ENCODE data around the gene SMIM41.
A peak's percentile ranks its signal among the peaks of the same experiment; 100 is the strongest.

Gene SMIM41

DNA sequence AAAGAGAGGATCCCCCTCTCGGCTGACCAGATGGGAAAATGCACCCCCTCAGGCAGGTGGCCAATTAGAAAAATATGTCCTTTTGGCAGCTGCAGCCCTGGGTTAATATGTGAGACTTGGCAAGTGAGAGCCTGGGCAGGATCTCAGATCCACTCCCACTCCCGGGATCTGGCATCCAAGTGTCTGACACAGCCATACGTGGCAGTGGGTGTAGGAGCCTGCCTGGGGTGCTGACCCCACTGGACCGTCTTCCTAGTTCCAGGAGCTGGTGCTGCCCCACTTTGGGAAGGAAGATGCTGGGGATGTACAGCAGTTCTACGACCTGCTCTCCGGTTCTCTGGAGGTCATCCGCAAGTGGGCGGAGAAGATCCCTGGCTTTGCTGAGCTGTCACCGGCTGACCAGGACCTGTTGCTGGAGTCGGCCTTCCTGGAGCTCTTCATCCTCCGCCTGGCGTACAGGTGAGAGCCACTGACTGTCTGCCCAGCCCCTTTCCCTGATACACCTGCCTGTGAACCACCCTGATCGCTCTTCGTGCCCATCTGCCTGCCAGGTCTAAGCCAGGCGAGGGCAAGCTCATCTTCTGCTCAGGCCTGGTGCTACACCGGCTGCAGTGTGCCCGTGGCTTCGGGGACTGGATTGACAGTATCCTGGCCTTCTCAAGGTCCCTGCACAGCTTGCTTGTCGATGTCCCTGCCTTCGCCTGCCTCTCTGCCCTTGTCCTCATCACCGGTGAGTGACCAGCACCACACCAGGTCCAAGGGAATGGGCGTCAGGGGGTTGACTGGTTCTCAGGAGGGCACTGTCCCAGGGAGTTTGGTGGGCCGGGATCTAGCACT is 22.5 kb upstream of the SMIM41 start:
- Mint-ChIP-seq H3K4me3 (no peak overlapping the region), H3K27ac (no peak overlapping the region), H3K4me1 (ENCODE audit: low read depth) (peaks cover 15% of the 10 kb centered on the region), H3K27me3 (no peaks in the 10 kb centered on the region), H3K36me3 (no peaks in the 10 kb centered on the region), H3K9me3 (ENCODE audit: low read depth) (no peaks in the 10 kb centered on the region)

DNA sequence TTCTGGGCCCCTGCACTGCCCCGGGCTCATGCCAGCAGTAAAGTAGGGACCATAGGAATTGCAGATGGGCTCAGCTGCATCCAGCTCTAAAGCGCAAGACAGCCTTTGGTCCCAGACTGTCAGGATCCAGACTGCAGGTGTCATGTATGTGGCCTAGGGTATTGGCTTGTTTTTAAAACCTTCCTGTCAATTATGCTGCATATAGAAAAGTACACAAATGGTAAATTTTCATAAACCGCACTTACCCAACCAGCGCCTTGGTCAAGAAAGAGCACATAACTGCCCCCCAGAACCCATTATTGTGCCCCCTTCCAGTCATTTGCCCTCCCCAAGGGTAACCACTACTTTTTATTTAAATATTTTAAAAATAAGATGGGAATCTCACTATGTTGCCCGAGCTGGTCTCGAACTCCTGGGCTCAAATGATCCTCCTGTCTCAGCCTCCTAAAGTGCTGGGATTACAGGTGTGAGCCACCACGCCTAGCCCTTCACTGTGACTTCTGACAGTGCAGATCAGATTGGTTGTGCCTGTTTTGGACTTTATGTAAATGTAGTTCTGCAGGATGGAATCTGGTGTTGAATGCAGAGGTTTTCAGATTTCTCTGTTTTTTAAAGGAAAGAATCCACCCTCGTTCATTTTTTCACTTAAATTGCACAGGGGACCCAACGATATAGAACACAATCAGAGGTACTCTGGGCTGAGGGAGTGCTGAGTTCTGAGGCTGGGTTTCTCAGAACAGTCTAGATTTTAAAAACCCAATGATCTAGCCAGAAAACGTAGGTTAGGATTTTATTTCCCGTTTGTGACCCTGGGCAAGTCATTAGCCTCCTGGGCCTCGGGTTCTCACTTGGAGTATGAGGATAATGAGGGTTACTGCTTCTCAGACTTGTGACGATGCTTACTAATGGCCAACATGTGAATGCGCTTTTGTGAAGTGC is 21.6 kb upstream of the SMIM41 start:
- H3K27me3 Mint-ChIP-seq: no peaks in the 10 kb centered on the region
- no peaks in the 10 kb centered on the region for H3K9me3 Mint-ChIP-seq (ENCODE audit: low read depth)
- H3K36me3 Mint-ChIP-seq: no peaks in the 10 kb centered on the region
- no peak overlapping the region for H3K4me3 Mint-ChIP-seq
- H3K27ac Mint-ChIP-seq: no peak overlapping the region
- H3K4me1 Mint-ChIP-seq (ENCODE audit: low read depth): peaks cover 8% of the 10 kb centered on the region

DNA sequence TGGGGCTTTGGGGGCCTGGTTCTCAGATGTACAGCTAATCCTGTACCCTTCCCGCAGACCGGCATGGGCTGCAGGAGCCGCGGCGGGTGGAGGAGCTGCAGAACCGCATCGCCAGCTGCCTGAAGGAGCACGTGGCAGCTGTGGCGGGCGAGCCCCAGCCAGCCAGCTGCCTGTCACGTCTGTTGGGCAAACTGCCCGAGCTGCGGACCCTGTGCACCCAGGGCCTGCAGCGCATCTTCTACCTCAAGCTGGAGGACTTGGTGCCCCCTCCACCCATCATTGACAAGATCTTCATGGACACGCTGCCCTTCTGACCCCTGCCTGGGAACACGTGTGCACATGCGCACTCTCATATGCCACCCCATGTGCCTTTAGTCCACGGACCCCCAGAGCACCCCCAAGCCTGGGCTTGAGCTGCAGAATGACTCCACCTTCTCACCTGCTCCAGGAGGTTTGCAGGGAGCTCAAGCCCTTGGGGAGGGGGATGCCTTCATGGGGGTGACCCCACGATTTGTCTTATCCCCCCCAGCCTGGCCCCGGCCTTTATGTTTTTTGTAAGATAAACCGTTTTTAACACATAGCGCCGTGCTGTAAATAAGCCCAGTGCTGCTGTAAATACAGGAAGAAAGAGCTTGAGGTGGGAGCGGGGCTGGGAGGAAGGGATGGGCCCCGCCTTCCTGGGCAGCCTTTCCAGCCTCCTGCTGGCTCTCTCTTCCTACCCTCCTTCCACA is 20.7 kb upstream of the SMIM41 start:
- Mint-ChIP-seq H3K36me3 (no peaks in the 10 kb centered on the region), H3K4me3 (no peak overlapping the region), H3K27me3 (no peaks in the 10 kb centered on the region), H3K9me3 (ENCODE audit: low read depth) (no peaks in the 10 kb centered on the region), H3K27ac (no peak overlapping the region), H3K4me1 (ENCODE audit: low read depth) (peaks cover 2% of the 10 kb centered on the region)

DNA sequence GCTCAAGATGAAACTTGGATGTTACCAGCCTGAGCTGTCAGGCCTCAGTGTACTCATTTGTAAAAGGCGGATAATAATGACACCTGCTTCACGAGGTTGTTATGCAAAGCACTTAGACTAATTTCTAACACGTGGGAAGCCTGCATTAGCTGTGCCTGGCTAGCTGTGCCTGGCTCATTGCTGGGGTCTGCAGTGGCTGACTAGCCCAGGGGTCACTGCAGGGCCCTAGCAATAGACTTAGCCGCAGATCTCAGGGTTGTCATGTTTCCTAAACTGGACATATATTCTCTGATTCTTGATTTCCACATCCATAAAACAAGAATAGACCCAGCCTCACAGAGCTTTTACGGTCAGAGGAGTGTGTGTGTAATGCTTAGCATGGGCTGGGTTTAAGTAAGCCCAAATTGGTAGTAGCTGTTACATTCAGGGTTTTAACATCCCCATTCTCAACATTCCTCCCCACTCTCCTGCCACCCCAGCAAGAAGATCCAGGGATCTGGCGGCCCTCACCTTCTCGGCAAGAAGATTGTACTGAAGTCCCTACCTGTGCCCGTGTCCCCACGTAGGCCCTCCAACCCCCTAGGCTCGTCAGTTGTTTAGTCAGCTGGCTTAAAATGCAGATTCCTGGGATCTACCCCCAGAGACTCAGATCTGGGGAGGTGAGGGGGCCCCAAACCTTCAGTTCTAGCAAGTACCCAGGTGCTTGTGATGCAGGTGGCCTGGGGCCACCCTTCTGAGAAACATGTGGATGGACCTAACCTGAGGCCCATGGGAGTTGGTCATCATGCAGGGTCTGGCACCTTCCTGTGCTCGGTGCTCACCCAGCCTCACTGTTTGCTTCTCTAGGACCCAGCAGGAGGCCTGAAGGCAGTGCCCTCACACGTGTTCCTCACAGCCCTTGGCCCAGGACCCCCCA is 19.7 kb upstream of the SMIM41 start:
- Mint-ChIP-seq H3K27ac (peak overlapping the region; percentile 28), H3K36me3 (no peaks in the 10 kb centered on the region), H3K27me3 (no peaks in the 10 kb centered on the region), H3K4me1 (ENCODE audit: low read depth) (peaks cover 2% of the 10 kb centered on the region), H3K9me3 (ENCODE audit: low read depth) (no peaks in the 10 kb centered on the region), H3K4me3 (no peak overlapping the region)

DNA sequence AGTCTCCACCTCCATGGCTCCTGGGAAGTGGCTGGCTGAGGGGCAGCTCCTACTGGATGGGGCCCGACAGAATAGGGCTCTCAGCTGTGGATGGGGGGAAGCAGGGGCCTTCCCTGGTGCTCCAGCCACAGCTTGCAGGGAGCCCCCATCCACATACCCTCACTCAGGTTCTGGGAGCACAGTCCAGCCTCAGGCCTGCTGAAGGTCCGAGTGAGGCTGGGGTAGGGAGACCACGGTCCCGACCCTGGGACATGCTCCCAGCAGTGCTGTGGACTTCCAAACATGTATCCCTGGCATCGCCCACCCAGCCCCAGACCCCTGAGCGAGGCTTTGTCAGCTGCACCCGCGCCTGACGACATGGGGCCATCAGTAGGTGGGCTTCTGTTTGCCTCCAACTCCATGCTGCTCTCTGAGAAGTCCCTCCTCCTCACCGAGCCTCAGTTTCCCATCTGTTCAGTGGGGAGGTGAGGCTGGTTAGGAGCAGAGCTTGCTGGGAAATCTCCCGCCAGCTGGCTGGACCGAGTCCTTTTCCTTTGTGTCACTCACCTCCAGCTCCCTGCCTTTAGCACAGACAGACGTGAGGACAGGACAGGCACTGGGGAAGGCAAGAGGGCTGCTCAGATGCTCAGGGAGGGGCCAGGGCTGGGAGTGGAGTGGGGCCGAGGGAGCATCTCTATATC is 18.9 kb upstream of the SMIM41 start:
- no peak overlapping the region for H3K27ac Mint-ChIP-seq

DNA sequence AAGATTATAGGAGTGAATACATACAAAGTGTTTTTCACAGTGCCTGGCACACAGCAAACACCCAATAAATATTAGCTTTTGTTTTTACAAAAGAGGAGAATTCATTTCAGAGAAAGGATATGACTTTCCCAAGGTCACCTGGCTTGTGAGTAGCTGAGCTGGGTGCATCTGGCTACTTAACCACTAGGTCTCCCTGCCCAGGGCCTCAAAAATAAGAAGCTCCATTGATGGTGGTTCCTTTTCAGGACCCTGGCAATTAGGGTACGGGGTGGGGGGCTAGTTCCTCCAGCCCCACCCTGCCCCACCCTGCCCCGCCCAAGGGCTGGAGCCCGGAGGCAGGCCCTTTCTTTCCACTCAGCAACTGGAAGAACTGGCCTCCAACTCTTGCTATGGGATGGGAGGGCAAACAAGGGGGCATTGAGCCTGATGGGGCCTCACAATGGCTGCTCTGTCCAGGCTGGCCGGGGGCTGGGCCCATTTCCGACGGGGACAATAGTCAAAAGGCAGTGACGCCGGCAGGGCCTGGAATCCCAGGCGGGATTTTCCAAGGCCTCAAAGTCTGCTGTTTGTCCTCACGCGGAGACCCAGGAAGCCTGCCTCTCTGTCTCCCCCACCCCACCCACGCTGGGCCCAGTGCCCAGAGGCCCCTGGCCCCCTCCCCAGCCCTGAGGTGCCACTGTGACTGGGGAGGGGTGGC is 17.9 kb upstream of the SMIM41 start:
- H3K4me3 Mint-ChIP-seq: no peak overlapping the region
- H3K27ac Mint-ChIP-seq: no peak overlapping the region
- H3K36me3 Mint-ChIP-seq: no peaks in the 10 kb centered on the region
- H3K4me1 Mint-ChIP-seq (ENCODE audit: low read depth): no peaks in the 10 kb centered on the region
- H3K27me3 Mint-ChIP-seq: no peaks in the 10 kb centered on the region
- no peaks in the 10 kb centered on the region for H3K9me3 Mint-ChIP-seq (ENCODE audit: low read depth)

More for the DNA sequence above, 18.9 kb upstream of the SMIM41 start:
- Mint-ChIP-seq H3K9me3 (ENCODE audit: low read depth) (no peaks in the 10 kb centered on the region), H3K4me3 (no peak overlapping the region), H3K27me3 (no peaks in the 10 kb centered on the region), H3K36me3 (no peaks in the 10 kb centered on the region), H3K4me1 (ENCODE audit: low read depth) (peaks cover 2% of the 10 kb centered on the region)

DNA sequence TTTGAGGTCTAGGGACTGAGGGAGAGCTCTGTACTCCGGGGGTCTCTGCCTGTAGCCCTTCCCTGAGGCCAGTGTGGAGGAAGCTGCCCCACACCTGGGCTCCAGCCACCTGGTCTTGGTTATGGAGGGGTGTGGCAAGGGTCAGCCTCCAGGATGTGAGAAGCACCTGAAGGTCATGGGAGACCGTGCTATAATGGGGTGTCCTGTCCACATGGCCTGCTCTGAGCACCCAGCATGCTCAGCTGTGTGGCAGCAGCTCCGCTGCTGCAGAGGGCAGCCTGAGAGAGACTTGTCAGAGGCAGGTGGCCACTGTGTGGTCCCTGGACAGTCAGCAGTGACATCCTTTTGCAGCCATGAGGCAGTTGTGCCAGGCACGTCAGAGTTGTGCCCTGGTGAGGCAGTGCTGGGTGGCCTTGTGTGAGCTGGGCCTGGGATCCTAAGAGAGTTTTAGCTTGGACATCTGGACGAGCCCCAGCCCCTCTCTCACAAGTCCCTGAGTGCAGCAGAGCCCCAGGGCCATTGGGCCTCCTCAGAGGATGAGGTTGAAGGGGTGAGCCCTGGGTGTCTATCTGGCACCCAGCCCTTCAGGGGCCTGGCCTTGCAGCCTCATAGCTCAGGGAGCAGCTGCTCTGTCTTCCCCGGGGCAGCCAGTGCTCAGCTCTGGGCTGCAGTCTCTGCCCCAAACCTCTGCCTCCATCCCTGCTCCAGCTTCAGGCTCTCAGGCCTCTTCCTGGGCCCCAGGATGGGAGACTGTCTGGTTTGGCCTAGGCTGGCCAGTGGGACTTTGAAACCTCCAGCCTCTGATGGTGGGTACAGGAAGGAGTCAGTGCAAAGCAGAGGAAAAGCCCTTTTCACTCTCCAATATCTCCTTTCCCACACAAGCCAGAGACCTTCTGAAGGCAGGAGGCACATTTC is 17.1 kb upstream of the SMIM41 start:
- no peaks in the 10 kb centered on the region for H3K27me3 Mint-ChIP-seq
- H3K4me3 Mint-ChIP-seq: no peak overlapping the region
- H3K27ac Mint-ChIP-seq: no peak overlapping the region
- no peaks in the 10 kb centered on the region for H3K4me1 Mint-ChIP-seq (ENCODE audit: low read depth)
- H3K36me3 Mint-ChIP-seq: no peaks in the 10 kb centered on the region
- H3K9me3 Mint-ChIP-seq (ENCODE audit: low read depth): no peaks in the 10 kb centered on the region

DNA sequence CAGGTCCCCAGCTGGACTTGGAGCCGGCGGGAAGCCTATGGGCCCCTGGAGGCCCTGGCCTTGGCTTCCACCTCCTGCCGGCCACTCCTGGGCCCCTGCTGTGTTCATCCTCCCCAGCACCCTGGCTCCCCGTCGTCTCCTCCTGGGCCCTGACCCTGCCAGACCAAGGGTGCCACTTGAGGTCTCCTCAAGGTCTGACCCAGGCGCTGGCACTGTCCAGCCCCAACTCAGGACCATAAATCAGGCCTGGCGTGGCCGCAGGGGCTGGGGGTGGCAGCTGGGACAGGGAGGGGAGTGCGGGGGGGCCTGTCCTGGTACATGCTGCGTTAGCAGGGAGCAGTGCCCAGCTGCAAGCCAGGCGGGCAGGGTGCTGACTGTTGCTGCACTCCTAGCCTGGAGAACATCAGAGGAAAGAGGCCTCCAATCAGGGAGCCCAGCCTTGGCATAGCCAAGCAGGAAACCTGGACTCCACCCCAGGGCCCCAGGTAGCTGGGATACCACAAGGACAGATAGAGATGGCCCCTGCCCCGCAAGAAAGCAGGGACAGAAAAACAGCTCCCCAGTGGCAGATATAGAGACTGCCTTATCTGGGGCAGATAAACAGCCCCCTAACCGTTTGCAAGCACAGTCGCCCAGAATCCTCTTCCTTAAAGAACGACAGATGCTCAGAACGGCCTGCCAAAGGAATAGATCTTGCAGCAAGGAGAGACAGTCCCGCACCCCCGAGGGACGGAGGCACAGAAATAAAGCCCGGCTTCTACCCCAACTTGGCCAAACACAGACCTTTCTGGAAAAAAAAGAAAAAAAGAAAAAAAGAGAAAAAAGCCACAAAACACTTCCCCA is 16.2 kb upstream of the SMIM41 start:
- Mint-ChIP-seq H3K36me3 (no peaks in the 10 kb centered on the region), H3K4me1 (ENCODE audit: low read depth) (no peaks in the 10 kb centered on the region), H3K27me3 (no peaks in the 10 kb centered on the region), H3K4me3 (no peak overlapping the region), H3K27ac (no peak overlapping the region), H3K9me3 (ENCODE audit: low read depth) (no peaks in the 10 kb centered on the region)

DNA sequence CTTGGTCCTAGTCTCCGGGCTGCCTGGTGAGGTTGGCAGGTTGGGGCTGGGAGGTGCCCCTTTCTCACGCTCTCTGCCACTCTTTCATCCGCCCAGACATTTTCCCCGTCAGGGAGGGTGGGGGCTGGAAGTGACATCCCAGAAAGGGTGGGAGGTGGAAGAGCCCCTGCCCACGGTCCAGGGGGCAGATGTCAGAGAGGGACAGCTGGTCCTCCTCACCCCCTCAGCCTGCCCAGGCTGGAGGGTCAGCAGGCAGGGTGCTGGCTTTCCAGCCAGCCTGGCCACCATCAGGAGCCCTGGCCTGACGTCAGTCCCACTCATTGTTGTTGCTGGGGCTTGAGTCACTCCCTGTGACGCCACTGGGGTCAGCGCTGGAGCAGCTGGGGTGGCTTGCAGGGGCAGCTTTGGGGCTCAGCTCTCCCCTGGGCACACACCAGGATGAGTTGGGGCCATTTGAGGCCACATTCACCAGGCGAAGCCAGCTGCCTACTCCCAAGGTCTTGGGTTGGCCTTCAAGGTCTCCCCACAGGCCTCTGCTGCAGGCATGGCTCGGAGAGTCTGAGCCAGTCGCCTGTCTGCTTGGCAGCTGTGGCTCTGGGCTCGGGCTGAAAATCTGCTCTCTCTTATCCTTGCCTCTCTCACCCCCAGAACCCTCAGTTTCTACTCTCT is 15.4 kb upstream of the SMIM41 start:
- Mint-ChIP-seq H3K27ac (no peak overlapping the region), H3K36me3 (no peaks in the 10 kb centered on the region), H3K9me3 (ENCODE audit: low read depth) (no peaks in the 10 kb centered on the region), H3K4me3 (no peak overlapping the region), H3K4me1 (ENCODE audit: low read depth) (peaks cover 2% of the 10 kb centered on the region), H3K27me3 (no peaks in the 10 kb centered on the region)

DNA sequence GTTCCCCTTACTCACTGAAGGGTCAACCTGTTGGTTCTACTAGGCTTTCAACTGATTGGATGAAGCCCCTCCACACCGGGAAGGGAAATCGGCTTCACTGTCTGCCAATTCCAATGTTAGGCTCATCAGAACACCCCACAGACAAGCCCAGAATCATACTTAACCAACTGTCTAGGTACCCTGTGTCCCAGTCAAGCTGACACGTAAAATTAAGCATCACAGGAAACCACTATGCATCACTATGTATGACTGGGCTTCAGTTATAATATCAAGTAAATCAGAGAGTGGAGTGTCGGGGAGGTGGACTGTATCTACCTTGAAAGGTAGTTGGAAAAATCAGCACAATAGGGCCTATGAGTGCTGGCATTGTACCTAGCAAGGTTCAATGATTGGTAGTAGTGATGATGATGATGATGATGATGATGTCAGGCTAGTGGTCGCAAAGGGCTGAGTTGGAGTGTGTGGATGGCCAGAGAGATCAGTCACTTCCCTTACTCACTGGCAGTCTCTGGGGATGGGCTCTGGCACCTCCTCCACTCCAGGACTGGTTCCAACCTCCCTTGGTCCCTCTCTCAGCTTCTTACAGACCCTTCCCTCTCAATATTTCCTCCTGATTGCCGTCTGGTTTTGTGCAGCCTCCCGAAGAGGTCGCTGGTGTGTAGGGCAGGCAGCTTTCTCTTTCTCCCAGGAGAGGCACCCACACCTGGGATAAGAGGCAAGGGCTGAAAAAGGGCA is 13.0 kb upstream of the SMIM41 start:
- Mint-ChIP-seq H3K27ac (no peak overlapping the region), H3K4me1 (ENCODE audit: low read depth) (peaks cover 19% of the 10 kb centered on the region), H3K9me3 (ENCODE audit: low read depth) (no peaks in the 10 kb centered on the region), H3K4me3 (no peak overlapping the region), H3K36me3 (no peaks in the 10 kb centered on the region), H3K27me3 (no peaks in the 10 kb centered on the region)

DNA sequence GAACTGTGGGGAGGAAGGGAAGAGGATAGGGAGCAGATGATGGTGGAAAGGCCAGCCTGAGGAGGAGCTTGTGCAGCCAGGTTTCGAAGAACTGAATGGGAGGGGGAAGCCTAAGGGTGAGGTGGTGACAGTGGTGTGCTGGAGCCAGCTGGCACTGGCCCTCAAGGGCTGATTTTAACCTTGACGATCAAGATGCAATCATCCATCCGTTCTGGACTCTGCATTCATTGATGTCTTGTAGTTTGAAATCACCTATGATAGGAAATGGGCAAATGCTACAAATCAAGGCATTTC is 12.5 kb upstream of the SMIM41 start:
- Mint-ChIP-seq H3K4me1 (ENCODE audit: low read depth) (peaks cover 23% of the 10 kb centered on the region), H3K27ac (no peak overlapping the region), H3K4me3 (no peak overlapping the region), H3K27me3 (no peaks in the 10 kb centered on the region), H3K36me3 (no peaks in the 10 kb centered on the region), H3K9me3 (ENCODE audit: low read depth) (no peaks in the 10 kb centered on the region)

All from activated naive CD8-positive, alpha-beta T cell (primary cell).